Fibroblast of lung (primary cell): ENCODE measurements around the gene DOK6. TPM values are rescaled to one million over a fixed set of nuclear protein-coding genes. Genes with fewer than 3 reads are reported as not detected.

ENCODE experiments used
- DNase-seq, 2 donors: peaks; one replicate each; pipeline versions ENCODE4 v3.0.0 to v3.0.0-alpha.2; 2010; ENCODE audit warnings: low read depth in 2 of 2
- H2AFZ ChIP-seq: 2 replicates; pipeline ENCODE4 v1.5.1; 2012; ENCODE audit warnings: low read length, control low read depth, inconsistent platforms
- H3K27ac ChIP-seq: 2 replicates; pipeline ENCODE4 v1.5.1; 2011; ENCODE audit warnings: low read length, control low read depth; ENCODE audit not compliant: insufficient read depth
- H3K27me3 ChIP-seq: 2 replicates; pipeline ENCODE4 v1.5.1; 2011; ENCODE audit warnings: mild to moderate bottlenecking, low read length; ENCODE audit not compliant: control insufficient read depth, insufficient read depth
- H3K36me3 ChIP-seq: 2 replicates; pipeline ENCODE4 v1.5.1; 2011; ENCODE audit warnings: low read length; ENCODE audit not compliant: control insufficient read depth, insufficient read depth
- H3K4me1 ChIP-seq: 2 replicates; pipeline ENCODE4 v1.5.1; 2011; ENCODE audit warnings: low read length; ENCODE audit not compliant: control insufficient read depth, insufficient read depth; ENCODE audit errors: extremely low read depth
- H3K4me2 ChIP-seq: 2 replicates; pipeline ENCODE4 v1.5.1; 2011; ENCODE audit warnings: low read length, control low read depth; ENCODE audit not compliant: insufficient read depth; ENCODE audit errors: extremely low read depth
- H3K4me3 ChIP-seq, 4 experiments: fragments of 200-600 bp in 1 of 4; sonication (generic) in 1 of 4; replicated peaks in 1 of 4; 2 replicates each; pipeline ENCODE4 v1.5.1; 2011 to 2016; ENCODE audit warnings: low read length in 4 of 4, low read depth in 3 of 4, mild to moderate bottlenecking in 3 of 4, control low read depth in 2 of 4, inconsistent platforms in 1 of 4, mixed read lengths in 1 of 4; ENCODE audit not compliant: insufficient read depth in 1 of 4; ENCODE audit errors: control extremely low read depth in 1 of 4
- H3K79me2 ChIP-seq: 2 replicates; pipeline ENCODE4 v1.5.1; 2012; ENCODE audit warnings: mild to moderate bottlenecking, low read length, inconsistent platforms; ENCODE audit not compliant: control insufficient read depth, insufficient read depth
- H3K9ac ChIP-seq: 2 replicates; pipeline ENCODE4 v1.5.1; 2011; ENCODE audit warnings: mild to moderate bottlenecking, low read length, control low read depth; ENCODE audit not compliant: insufficient read depth
- H3K9me3 ChIP-seq: 2 replicates; pipeline ENCODE4 v1.5.1; 2012; ENCODE audit warnings: low read depth, low read length; ENCODE audit not compliant: control insufficient read depth, insufficient read depth
- H4K20me1 ChIP-seq: 2 replicates; pipeline ENCODE4 v1.5.1; 2011; ENCODE audit warnings: low read length; ENCODE audit not compliant: control insufficient read depth, insufficient read depth; ENCODE audit errors: extremely low read depth
- CTCF ChIP-seq, 2 donors: IDR thresholded peaks in 1 of 2; conservative IDR thresholded peaks in 1 of 2; 1 replicate in 1 of 2; 2 replicates in 1 of 2; pipeline ENCODE4 v1.5.1; 2011 to 2012; ENCODE audit warnings: low read length in 2 of 2, control low read depth in 1 of 2, inconsistent platforms in 1 of 2, low read depth in 1 of 2, mild to moderate bottlenecking in 1 of 2
- EZH2 ChIP-seq: IDR thresholded peaks from 2 replicates; pipeline ENCODE4 v1.5.1; 2012; ENCODE audit warnings: low read length, control low read depth, mild to moderate bottlenecking; ENCODE audit errors: missing control alignments
- polyA plus RNA-seq, 2 donors: library from polyadenylated mRNA; depleted of rRNA in 1 of 2; stranded (reverse) in 1 of 2; unstranded in 1 of 2; fragments of >200 nt; gene quantifications; 2 replicates each; pipeline ENCODE4 v1.2.1, GENCODE V29; 2011 to 2012; ENCODE audit warnings: missing spikeins in 1 of 2
- total RNA-seq: library from RNA; depleted of rRNA; stranded (reverse); fragments of >200 nt; gene quantifications from 2 replicates; pipeline ENCODE4 v1.2.1, GENCODE V29; 2014

DOK6 gene
- total and polyA plus RNA-seq, 2 donors (not counting 1 experiment from before 2014, with no cell fraction given), result 4.0 to 7.8 TPM

- DNase-seq, result no peak
- Histone ChIP-seq H3K27ac (no peak overlapping the region), H3K9ac (no peak overlapping the region), H3K36me3 (no peaks in the 10 kb centered on the region), H3K27me3 (no peaks in the 10 kb centered on the region), H2AFZ (no peak overlapping the region), H4K20me1 (no peaks in the 10 kb centered on the region), H3K4me1 (no peaks in the 10 kb centered on the region), H3K9me3 (no peaks in the 10 kb centered on the region), H3K79me2 (no peaks in the 10 kb centered on the region), H3K4me3 (no peak overlapping the region), H3K4me2 (no peak overlapping the region)
- no peak for TF ChIP-seq CTCF (conservative IDR thresholded peaks at IDR 0.05 in 1 of 2, IDR thresholded peaks at IDR 0.05 in 1 of 2; ENCODE audit: low read depth in 1 of 2, low read length in 2 of 2)
- no peak for TF ChIP-seq EZH2
These were observed 279.4 kb downstream of the DOK6 start for GRCh38 chr18:69680123-69680522.

GRCh38 chr18:69683176-69683575 lies 282.5 kb downstream of the DOK6 start:
- no peaks in the 10 kb centered on the region for H3K27me3 ChIP-seq
- H3K4me1 ChIP-seq, result no peaks in the 10 kb centered on the region
- no peak for TF ChIP-seq CTCF (conservative IDR thresholded peaks at IDR 0.05 in 1 of 2, IDR thresholded peaks at IDR 0.05 in 1 of 2; ENCODE audit: low read depth in 1 of 2, low read length in 2 of 2)
- no peak overlapping the region for H2AFZ ChIP-seq
- no peaks in the 10 kb centered on the region for H3K9me3 ChIP-seq
- DNase-seq, result no peak
- no peaks in the 10 kb centered on the region for H3K79me2 ChIP-seq
- H3K4me3 ChIP-seq, result no peak overlapping the region
- H3K9ac ChIP-seq, result no peak overlapping the region
- H3K4me2 ChIP-seq, result no peak overlapping the region
- H3K36me3 ChIP-seq, result no peaks in the 10 kb centered on the region
- no peaks in the 10 kb centered on the region for H4K20me1 ChIP-seq
- H3K27ac ChIP-seq, result no peak overlapping the region

- no peaks in the 10 kb centered on the region for H3K79me2 ChIP-seq
- H3K9me3 ChIP-seq, result no peaks in the 10 kb centered on the region
- no peak overlapping the region for H3K4me3 ChIP-seq
- no peak for DNase-seq
- no peak overlapping the region for H3K4me2 ChIP-seq
- no peaks in the 10 kb centered on the region for H4K20me1 ChIP-seq
- H3K36me3 ChIP-seq, result no peaks in the 10 kb centered on the region
- no peak overlapping the region for H3K27ac ChIP-seq
- no peaks in the 10 kb centered on the region for H3K27me3 ChIP-seq
- H3K9ac ChIP-seq, result no peak overlapping the region
- H2AFZ ChIP-seq, result no peak overlapping the region
- peaks cover 2% of the 10 kb centered on the region for H3K4me1 ChIP-seq
- TF ChIP-seq EZH2, result no peak
- no peak for TF ChIP-seq CTCF (conservative IDR thresholded peaks at IDR 0.05 in 1 of 2, IDR thresholded peaks at IDR 0.05 in 1 of 2; ENCODE audit: low read depth in 1 of 2, low read length in 2 of 2)
These were observed 284.1 kb downstream of the DOK6 start for GRCh38 chr18:69684789-69685188.
